ENCODE data around the gene FAM13A.
"Not testable (repeated sequence)": the region's sequence is repeated elsewhere in the genome, so short reads cannot be mapped to it uniquely, and the experiment has no call there.

FAM13A gene

GRCh38 chr4:88910101-88910500 lies 146.9 kb downstream of the FAM13A start:
- no peak for TF ChIP-seq CTCF (IDR thresholded peaks at IDR 0.05; ENCODE audit: low read depth, low read length, missing control alignments)
- no peak for DNase-seq
- Histone ChIP-seq H3K36me3 (replicated peaks) (no peaks in the 10 kb centered on the region), H3K4me3 (ENCODE audit: low read depth, low read length) (no peak overlapping the region), H3K27me3 (replicated peaks) (no peaks in the 10 kb centered on the region), H3K27ac (no peak overlapping the region)
- in situ Hi-C loops (cut with HindIII; ENCODE audit: low pct_ligation_motif_present, low sequenced_read_pairs) = no loop called here

- H3K4me3 ChIP-seq (ENCODE audit: low read depth, low read length) = no peak overlapping the region
- TF ChIP-seq CTCF (IDR thresholded peaks at IDR 0.05; ENCODE audit: low read depth, low read length, missing control alignments) = no peak
- no peaks in the 10 kb centered on the region for H3K27me3 ChIP-seq (replicated peaks)
- no peak for DNase-seq
- no peaks in the 10 kb centered on the region for H3K36me3 ChIP-seq (replicated peaks)
- in situ Hi-C loops (cut with HindIII; ENCODE audit: low pct_ligation_motif_present, low sequenced_read_pairs) = no loop called here
- no peak overlapping the region for H3K27ac ChIP-seq
Observed at GRCh38 chr4:88908521-88908920, 148.5 kb downstream of the FAM13A start.

GRCh38 chr4:88908003-88908402 lies 149.0 kb downstream of the FAM13A start:
- DNase-seq = no peak
- H3K27ac ChIP-seq = no peak overlapping the region
- H3K27me3 ChIP-seq (replicated peaks) = no peaks in the 10 kb centered on the region
- H3K36me3 ChIP-seq (replicated peaks) = no peaks in the 10 kb centered on the region
- no peak overlapping the region for H3K4me3 ChIP-seq (ENCODE audit: low read depth, low read length)
- in situ Hi-C loops (cut with HindIII; ENCODE audit: low pct_ligation_motif_present, low sequenced_read_pairs) = no loop called here
- TF ChIP-seq CTCF (IDR thresholded peaks at IDR 0.05; ENCODE audit: low read depth, low read length, missing control alignments) = no peak

- Histone ChIP-seq H3K36me3 (replicated peaks) (no peaks in the 10 kb centered on the region), H3K27me3 (replicated peaks) (no peaks in the 10 kb centered on the region), H3K27ac (no peak overlapping the region), H3K4me3 (ENCODE audit: low read depth, low read length) (no peak overlapping the region)
- in situ Hi-C loops (cut with HindIII; ENCODE audit: low pct_ligation_motif_present, low sequenced_read_pairs) = no loop called here
- no peak for TF ChIP-seq CTCF (IDR thresholded peaks at IDR 0.05; ENCODE audit: low read depth, low read length, missing control alignments)
- DNase-seq = no peak
Observed at GRCh38 chr4:88907478-88907877, 149.5 kb downstream of the FAM13A start.

- H3K36me3 ChIP-seq (replicated peaks); H3K27me3 ChIP-seq (replicated peaks); H3K27ac ChIP-seq; in situ Hi-C loops (cut with HindIII; ENCODE audit: low pct_ligation_motif_present, low sequenced_read_pairs); DNase-seq; H3K4me3 ChIP-seq (ENCODE audit: low read depth, low read length): not testable (repeated sequence)
Observed at GRCh38 chr4:88904240-88904639, 152.7 kb downstream of the FAM13A start.

- in situ Hi-C loops (cut with HindIII; ENCODE audit: low pct_ligation_motif_present, low sequenced_read_pairs) = no loop called here
- H3K27me3 ChIP-seq (replicated peaks) = no peaks in the 10 kb centered on the region
- no peak overlapping the region for H3K27ac ChIP-seq
- no peak overlapping the region for H3K4me3 ChIP-seq (ENCODE audit: low read depth, low read length)
- DNase-seq = peak; percentile 58
- no peak for TF ChIP-seq CTCF (IDR thresholded peaks at IDR 0.05; ENCODE audit: low read depth, low read length, missing control alignments)
- no peaks in the 10 kb centered on the region for H3K36me3 ChIP-seq (replicated peaks)
Observed at GRCh38 chr4:88900432-88900831, 156.6 kb downstream of the FAM13A start.
